Measurements from ENCODE around the gene PLCB4.

- TF ChIP-seq EZH2 (IDR thresholded peaks at IDR 0.05; ENCODE audit: low read depth) (no peak), CTCF (conservative IDR thresholded peaks at IDR 0.05) (no peak)
These were observed 91.9 kb downstream of the PLCB4 start for GRCh38 chr20:9160757-9161156.

Measured in PC-9 (cell line).